ENCODE data around the gene ALAD. TPM values are rescaled to one million over a fixed set of nuclear protein-coding genes. Genes with fewer than 3 reads are reported as not detected.

ALAD gene
- total and polyA plus RNA-seq, 2 of the 8 experiments (the other 6 are each of a cell fraction or from before 2014, with no cell fraction given) = 8.2 to 15.3 TPM

- Histone ChIP-seq H2BK5ac (ENCODE audit: low read depth, low read length) (no peak overlapping the region), H2AFZ (ENCODE audit: low read length) (no peak overlapping the region), H3K23ac (ENCODE audit: insufficient read length) (no peak overlapping the region), H3K9me3 (ENCODE audit: insufficient read depth in 2 of 2, low read depth in 1 of 2, low read length in 1 of 2) (no peaks in the 10 kb centered on the region), H2BK20ac (ENCODE audit: low read length) (no peak overlapping the region), H4K5ac (ENCODE audit: insufficient read length, low read depth, low read length) (no peak overlapping the region), H3K4me3 (ENCODE audit: extremely low read depth in 1 of 4, insufficient read depth in 2 of 4, low read depth in 3 of 4, low read length in 4 of 4) (no peak overlapping the region), H4K8ac (ENCODE audit: extremely low read depth, insufficient read depth, low read length) (no peak overlapping the region; the same call in 1 of the 2 replicates), H3K79me2 (ENCODE audit: control insufficient read depth in 1 of 2, insufficient read depth in 2 of 2, low read length in 2 of 2) (no peaks in the 10 kb centered on the region), H4K91ac (replicated peaks; ENCODE audit: insufficient read length, low read length) (no peak overlapping the region), H3K18ac (ENCODE audit: extremely low read depth, low read length) (no peak overlapping the region), H3K4me1 (replicated peaks in 1 of 4; ENCODE audit: control insufficient read depth in 3 of 4, insufficient read depth in 4 of 4, low read length in 3 of 4) (no peaks in the 10 kb centered on the region), H3K4ac (replicated peaks; ENCODE audit: insufficient read length, low read depth, low read length) (no peak overlapping the region), H2AK5ac (ENCODE audit: low read depth, low read length) (no peak overlapping the region), H3K79me1 (ENCODE audit: low read depth, low read length) (no peaks in the 10 kb centered on the region), H3K27me3 (replicated peaks in 1 of 4; ENCODE audit: control insufficient read depth in 3 of 4, extremely low read depth in 1 of 4, insufficient read depth in 3 of 4, low read length in 3 of 4) (no peaks in the 10 kb centered on the region), H4K20me1 (replicated peaks in 1 of 2; ENCODE audit: control insufficient read depth in 1 of 2, insufficient read depth in 2 of 2, low read length in 2 of 2) (no peaks in the 10 kb centered on the region), H3K56ac (replicated peaks; ENCODE audit: insufficient read length, low read depth, low read length) (no peak overlapping the region), H2BK12ac (ENCODE audit: low read depth, low read length) (no peak overlapping the region), H3K27ac (ENCODE audit: low read depth, low read length) (no peak overlapping the region), H3K9ac (replicated peaks in 1 of 4; ENCODE audit: extremely low read depth in 1 of 4, low read depth in 3 of 4, low read length in 3 of 4) (no peak overlapping the region), H3K14ac (ENCODE audit: insufficient read length) (no peak overlapping the region), H2BK15ac (ENCODE audit: low read length) (no peak overlapping the region), H3K4me2 (ENCODE audit: insufficient read depth in 1 of 2, low read depth in 2 of 2, low read length in 2 of 2) (no peak overlapping the region), H3K36me3 (ENCODE audit: control insufficient read depth in 2 of 4, insufficient read depth in 4 of 4, low read length in 3 of 4) (peaks cover 0 to 12% (median 5%) of the 10 kb centered on the region in 4 experiments; a peak in 5 of 8 replicates), H2BK120ac (replicated peaks; ENCODE audit: low read depth, low read length) (no peak overlapping the region), H3K23me2 (ENCODE audit: low read depth, low read length) (no peaks in the 10 kb centered on the region)
- FAIRE-seq (no peak), DNase-seq (ENCODE audit: low read depth in 1 of 2, low spot score in 2 of 2) (no peak)
- 94 to 100% methylated on average over 1 to 4 of the region's 4 CpGs for WGBS, 2 experiments (ENCODE audit: extremely low coverage in 1 of 2, insufficient coverage in 1 of 2, insufficient read length in 1 of 2, insufficient replicate concordance in 2 of 2, low coverage in 1 of 2, low lambda C conversion rate in 2 of 2, missing lambda C conversion rate in 1 of 2)
- CTCF ChIA-PET (ENCODE audit: partially characterized antibody) = interaction anchor here (0.7 to 1.5 kb wide), 3 partner anchors 10 to 32 kb away, joined by 3 to 4 read pairs (median 3); no protein-coding TSS in a partner anchor
- POLR2A ChIA-PET (ENCODE audit: partially characterized antibody) = interaction anchor here (1.2 to 2.1 kb wide), 3 partner anchors 10 to 24 kb away, joined by 3 to 6 read pairs (median 4); partner anchors contain the start of genes C9orf43 and POLE3
- no peak for TF ChIP-seq BCL11A (IDR thresholded peaks at IDR 0.05; ENCODE audit: low read depth in 2 of 2, low read length in 2 of 2)
- no peak for TF ChIP-seq NANOG (IDR thresholded peaks at IDR 0.05; ENCODE audit: insufficient read depth, low read depth, low read length, poor library complexity, severe bottlenecking)
Observed at GRCh38 chr9:113386571-113387393, 14.3 kb downstream of the ALAD start.

Data from H1 (cell line).